SK-N-MC (cell line): ENCODE results near the gene USP9Y.
"Not testable (repeated sequence)": the region's sequence is repeated elsewhere in the genome, so short reads cannot be mapped to it uniquely, and the experiment has no call there.

Source experiments
- DNase-seq: peaks from one replicate; pipeline ENCODE4 v3.0.0-alpha.2; 2011; ENCODE audit warnings: low read depth, low spot score
- H3K27ac ChIP-seq: fragments of 200-600 bp; sonication (generic); 2 replicates; pipeline ENCODE4 v1.5.1; 2016; ENCODE audit warnings: mixed run types
- H3K36me3 ChIP-seq: fragments of 200-600 bp; sonication (generic); 2 replicates; pipeline ENCODE4 v1.6.1; 2017; ENCODE audit warnings: antibody characterized with exemption, low read length, mixed read lengths; ENCODE audit not compliant: insufficient read depth
- H3K4me3 ChIP-seq: fragments of 200-600 bp; sonication (generic); 2 replicates; pipeline ENCODE4 v1.5.1; 2016
- H3K9ac ChIP-seq: fragments of 200-600 bp; sonication (generic); 2 replicates; pipeline ENCODE4 v1.8.0; 2017; ENCODE audit warnings: mixed run types, mixed read lengths; ENCODE audit not compliant: insufficient read length
- H3K9me3 ChIP-seq: fragments of 200-600 bp; sonication (generic); 2 replicates; pipeline ENCODE4 v1.6.1; 2017; ENCODE audit warnings: low read depth, mild to moderate bottlenecking, antibody characterized with exemption, low read length, moderate library complexity, mixed read lengths
- EZH2 ChIP-seq: fragments of 200-600 bp; sonication (generic); IDR thresholded peaks from one replicate; pipeline ENCODE4 v1.6.1; 2017; ENCODE audit warnings: antibody characterized with exemption
- FOXP2 ChIP-seq: optimal IDR thresholded peaks from 2 replicates; pipeline ENCODE3; 2011; ENCODE audit warnings: mild to moderate bottlenecking, moderate library complexity; ENCODE audit not compliant: insufficient read depth; ENCODE audit errors: extremely low read length, control extremely low read depth
- POLR2AphosphoS5 ChIP-seq: IDR thresholded peaks from 2 replicates; pipeline ENCODE4 v1.6.1; 2012; ENCODE audit warnings: mild to moderate bottlenecking, low read depth, low read length, borderline replicate concordance

USP9Y gene

GRCh38 chrY:12701181-12701695 is at the start of gene USP9Y:
USP9Y (plus strand) TSS chrY:12701231; CDS start chrY:12709448, 8,217 bp downstream.
- Histone ChIP-seq H3K9me3 (no peaks in the 10 kb centered on the region), H3K36me3 (no peaks in the 10 kb centered on the region), H3K9ac (no peak within 1 kb of the TSS), H3K27ac (no peak within 1 kb of the TSS), H3K4me3 (no peak within 1 kb of the TSS)
- TF ChIP-seq FOXP2 (no peak), POLR2AphosphoS5 (no peak), EZH2 (no peak)
- no peak for DNase-seq

GRCh38 chrY:12651621-12652036 is 49.4 kb upstream of the USP9Y start:
- Histone ChIP-seq H3K9ac (no peak overlapping the region), H3K4me3 (no peak overlapping the region), H3K9me3 (no peaks in the 10 kb centered on the region), H3K36me3 (no peaks in the 10 kb centered on the region), H3K27ac (no peak overlapping the region)
- DNase-seq = no peak
- no peak for TF ChIP-seq FOXP2
- TF ChIP-seq POLR2AphosphoS5 = no peak
- TF ChIP-seq EZH2 = no peak

- DNase-seq = no peak
- no peaks in the 10 kb centered on the region for H3K9me3 ChIP-seq
- no peak overlapping the region for H3K4me3 ChIP-seq
- TF ChIP-seq FOXP2 (no peak), EZH2 (no peak), POLR2AphosphoS5 (no peak)
- no peak overlapping the region for H3K27ac ChIP-seq
- H3K36me3 ChIP-seq = no peaks in the 10 kb centered on the region
- no peak overlapping the region for H3K9ac ChIP-seq
Observed at GRCh38 chrY:12661745-12662681, 39.0 kb upstream of the USP9Y start.

GRCh38 chrY:12662745-12663591 is 38.1 kb upstream of the USP9Y start:
- Histone ChIP-seq H3K9me3 (no peaks in the 10 kb centered on the region), H3K4me3 (no peak overlapping the region), H3K9ac (no peak overlapping the region), H3K27ac (no peak overlapping the region), H3K36me3 (no peaks in the 10 kb centered on the region)
- no peak for DNase-seq
- TF ChIP-seq POLR2AphosphoS5 (no peak), FOXP2 (no peak), EZH2 (no peak)

- not testable (repeated sequence) for H3K27ac ChIP-seq, H3K9me3 ChIP-seq, H3K36me3 ChIP-seq, H3K9ac ChIP-seq, H3K4me3 ChIP-seq, DNase-seq
Observed at GRCh38 chrY:12663845-12664244, 37.2 kb upstream of the USP9Y start.

GRCh38 chrY:12678111-12678510 is 22.9 kb upstream of the USP9Y start:
- no peaks in the 10 kb centered on the region for H3K9me3 ChIP-seq
- TF ChIP-seq EZH2 (no peak), POLR2AphosphoS5 (no peak), FOXP2 (no peak)

GRCh38 chrY:12681535-12681934 is 19.5 kb upstream of the USP9Y start:
- TF ChIP-seq POLR2AphosphoS5 = no peak
- no peak for TF ChIP-seq FOXP2
- no peak for TF ChIP-seq EZH2
- Histone ChIP-seq H3K4me3 (no peak overlapping the region), H3K36me3 (no peaks in the 10 kb centered on the region), H3K9ac (no peak overlapping the region), H3K9me3 (no peaks in the 10 kb centered on the region), H3K27ac (no peak overlapping the region)
- DNase-seq = no peak

More at GRCh38 chrY:12678111-12678510, 22.9 kb upstream of the USP9Y start:
- no peak overlapping the region for H3K9ac ChIP-seq
- H3K27ac ChIP-seq = no peak overlapping the region
- H3K36me3 ChIP-seq = no peaks in the 10 kb centered on the region
- DNase-seq = no peak
- H3K4me3 ChIP-seq = no peak overlapping the region

- TF ChIP-seq POLR2AphosphoS5 = no peak
- no peak for TF ChIP-seq EZH2
- TF ChIP-seq FOXP2 = no peak
- H3K9me3 ChIP-seq = no peaks in the 10 kb centered on the region
- H3K9ac ChIP-seq = no peak overlapping the region
- H3K27ac ChIP-seq = no peak overlapping the region
- DNase-seq = no peak
- H3K36me3 ChIP-seq = no peaks in the 10 kb centered on the region
- H3K4me3 ChIP-seq = no peak overlapping the region
Observed at GRCh38 chrY:12688337-12688736, 12.7 kb upstream of the USP9Y start.
